H9 (cell line): ENCODE results near the gene INPP4A. TPM values are rescaled to one million over a fixed set of nuclear protein-coding genes. Genes with fewer than 3 reads are reported as not detected.
A peak's percentile ranks its signal among the peaks of the same experiment; 100 is the strongest.

Experiments
- DNase-seq: peaks from one replicate; pipeline ENCODE4 v3.0.0-alpha.2; 2017
- H2AFZ ChIP-seq: one replicate; pipeline ENCODE4 v1.6.1; 2013; ENCODE audit warnings: mild to moderate bottlenecking, low read length, control low read depth, moderate library complexity
- H2AK5ac ChIP-seq: 2 replicates; pipeline ENCODE4 v1.6.1; 2013; ENCODE audit warnings: low read length, control low read depth, mixed read lengths; ENCODE audit not compliant: insufficient read length
- H2BK120ac ChIP-seq: one replicate; pipeline ENCODE4 v1.6.1; 2013; ENCODE audit warnings: low read depth, mild to moderate bottlenecking, low read length, control low read depth, inconsistent platforms; ENCODE audit not compliant: poor library complexity, severe bottlenecking
- H2BK12ac ChIP-seq: 2 replicates; pipeline ENCODE4 v1.6.1; 2013; ENCODE audit warnings: low read length, control low read depth, mixed read lengths, low read depth; ENCODE audit not compliant: insufficient read length
- H2BK15ac ChIP-seq: 2 replicates; pipeline ENCODE4 v1.6.1; 2013; ENCODE audit warnings: low read depth, low read length, control low read depth
- H2BK20ac ChIP-seq: one replicate; pipeline ENCODE4 v1.6.1; 2013; ENCODE audit warnings: low read depth, mild to moderate bottlenecking, low read length, control low read depth, inconsistent platforms; ENCODE audit not compliant: poor library complexity, severe bottlenecking
- H2BK5ac ChIP-seq: 2 replicates; pipeline ENCODE4 v1.6.1; 2013; ENCODE audit warnings: low read length, control low read depth, mixed read lengths; ENCODE audit not compliant: insufficient read length
- H3K14ac ChIP-seq: 2 replicates; pipeline ENCODE4 v1.6.1; 2013; ENCODE audit warnings: low read length, control low read depth; ENCODE audit not compliant: insufficient read depth
- H3K18ac ChIP-seq: 2 replicates; pipeline ENCODE4 v1.6.1; 2013; ENCODE audit warnings: low read depth, mild to moderate bottlenecking, mixed read lengths, low read length, control low read depth; ENCODE audit not compliant: insufficient read length
- H3K23ac ChIP-seq: 2 replicates; pipeline ENCODE4 v1.6.1; 2013; ENCODE audit warnings: low read length, control low read depth, mixed read lengths, low read depth; ENCODE audit not compliant: insufficient read length
- H3K23me2 ChIP-seq: 2 replicates; pipeline ENCODE4 v1.6.1; 2013; ENCODE audit warnings: low read depth, mild to moderate bottlenecking, mixed read lengths, low read length, control low read depth; ENCODE audit not compliant: insufficient read length, poor library complexity, severe bottlenecking
- H3K27ac ChIP-seq: 2 replicates; pipeline ENCODE4 v1.5.1; 2013; ENCODE audit warnings: low read length, control low read depth, mixed read lengths, low read depth; ENCODE audit not compliant: insufficient read length
- H3K27me3 ChIP-seq: 2 replicates; pipeline ENCODE4 v1.6.1; 2013; ENCODE audit warnings: low read length, control low read depth, inconsistent platforms; ENCODE audit not compliant: insufficient read depth
- H3K4ac ChIP-seq: 2 replicates; pipeline ENCODE4 v1.6.1; 2013; ENCODE audit warnings: low read depth, mild to moderate bottlenecking, control low read depth, inconsistent platforms, low read length, moderate library complexity
- H3K4me1 ChIP-seq: 2 replicates; pipeline ENCODE4 v1.6.1; 2013; ENCODE audit warnings: low read length, control low read depth, inconsistent platforms; ENCODE audit not compliant: insufficient read depth
- H3K4me2 ChIP-seq: 2 replicates; pipeline ENCODE4 v1.6.1; 2013; ENCODE audit warnings: low read length, control low read depth, mixed read lengths; ENCODE audit not compliant: insufficient read length, insufficient read depth
- H3K56ac ChIP-seq: 2 replicates; pipeline ENCODE4 v1.6.1; 2013; ENCODE audit warnings: low read depth, mild to moderate bottlenecking, mixed read lengths, low read length, control low read depth; ENCODE audit not compliant: insufficient read length
- H3K79me1 ChIP-seq: 2 replicates; pipeline ENCODE4 v1.6.1; 2013; ENCODE audit warnings: low read depth, mild to moderate bottlenecking, moderate library complexity, low read length, control low read depth, inconsistent platforms; ENCODE audit not compliant: insufficient read depth, poor library complexity, severe bottlenecking
- H3K79me2 ChIP-seq: 2 replicates; pipeline ENCODE4 v1.6.1; 2013; ENCODE audit warnings: low read length, control low read depth, inconsistent platforms; ENCODE audit not compliant: insufficient read depth
- H3K9ac ChIP-seq: 2 replicates; pipeline ENCODE4 v1.6.1; 2013; ENCODE audit warnings: low read length, control low read depth, mixed read lengths; ENCODE audit not compliant: insufficient read length; ENCODE audit errors: extremely low read depth
- H3K9me3 ChIP-seq: one replicate; pipeline ENCODE4 v1.6.1; 2013; ENCODE audit warnings: low read depth, low read length, inconsistent platforms; ENCODE audit not compliant: control insufficient read depth
- H3T11ph ChIP-seq: one replicate; pipeline ENCODE4 v1.6.1; 2013; ENCODE audit warnings: mild to moderate bottlenecking, low read length, control low read depth, inconsistent platforms
- H4K20me1 ChIP-seq: one replicate; pipeline ENCODE4 v1.6.1; 2013; ENCODE audit not compliant: control insufficient read depth, insufficient read length, insufficient read depth
- H4K5ac ChIP-seq: 2 replicates; pipeline ENCODE4 v1.6.1; 2013; ENCODE audit warnings: low read depth, mild to moderate bottlenecking, mixed read lengths, low read length, control low read depth; ENCODE audit not compliant: insufficient read length
- H4K8ac ChIP-seq: replicated peaks from 2 replicates; pipeline ENCODE4 v1.6.1; 2013; ENCODE audit warnings: low read length, control low read depth, mixed read lengths, low read depth; ENCODE audit not compliant: insufficient read length
- H4K91ac ChIP-seq: 2 replicates; pipeline ENCODE4 v1.6.1; 2013; ENCODE audit warnings: low read depth, mild to moderate bottlenecking, moderate library complexity, mixed read lengths, low read length, control low read depth; ENCODE audit not compliant: insufficient read length
- H3K27ac Mint-ChIP-seq, 3 experiments: 2 replicates in 2 of 3; 3 replicates in 1 of 3; pipeline ENCODE4 v1.8.0; 2020 to 2021; ENCODE audit warnings: mixed read lengths in 3 of 3, mild to moderate bottlenecking in 1 of 3, moderate library complexity in 1 of 3
- H3K27me3 Mint-ChIP-seq: 2 replicates; pipeline ENCODE4 v1.8.0; 2021; ENCODE audit warnings: low read depth, mild to moderate bottlenecking, moderate library complexity, mixed read lengths
- H3K36me3 Mint-ChIP-seq, 3 experiments: 2 replicates in 2 of 3; 3 replicates in 1 of 3; pipeline ENCODE4 v1.8.0; 2020 to 2021; ENCODE audit warnings: low read depth in 3 of 3, mixed read lengths in 3 of 3; ENCODE audit not compliant: insufficient read depth in 1 of 3
- H3K4me1 Mint-ChIP-seq, 2 experiments: 2 replicates each; pipeline ENCODE4 v1.8.0; 2020; ENCODE audit warnings: mixed read lengths in 2 of 2
- H3K4me3 Mint-ChIP-seq, 2 experiments: 2 replicates in 1 of 2; 3 replicates in 1 of 2; pipeline ENCODE4 v1.8.0; 2020 to 2021; ENCODE audit warnings: mild to moderate bottlenecking in 2 of 2, mixed read lengths in 2 of 2, moderate library complexity in 1 of 2
- H3K9me3 Mint-ChIP-seq, 2 experiments: 2 replicates in 1 of 2; 3 replicates in 1 of 2; pipeline ENCODE4 v1.8.0; 2020; ENCODE audit warnings: mild to moderate bottlenecking in 2 of 2, mixed read lengths in 2 of 2, moderate library complexity in 1 of 2
- WGBS: extraction: QIAGEN DNeasy Blood & Tissue Kit; methylation state at CpG from one replicate; pipeline ENCODE4 v1.1.7; 2013; ENCODE audit warnings: missing lambda C conversion rate, low lambda C conversion rate, mixed read lengths; ENCODE audit not compliant: insufficient read length; ENCODE audit errors: extremely low coverage; 5-methylcytosine and 5-hydroxymethylcytosine counted together
- total RNA-seq: library from RNA; stranded (reverse); gene quantifications from 2 replicates; pipeline ENCODE4 v1.2.1, GENCODE V29; 2021
- TF ChIP-seq, protein P1 (sequence below): fragments of 200-600 bp; sonication (generic); conservative IDR thresholded peaks from 3 replicates; pipeline ENCODE4 v1.8.0; 2021; ENCODE audit warnings: antibody characterized with exemption, mild to moderate bottlenecking

The INPP4A gene
- total RNA-seq, 1 experiment from 2014 or later: 55.2 TPM

DNA sequence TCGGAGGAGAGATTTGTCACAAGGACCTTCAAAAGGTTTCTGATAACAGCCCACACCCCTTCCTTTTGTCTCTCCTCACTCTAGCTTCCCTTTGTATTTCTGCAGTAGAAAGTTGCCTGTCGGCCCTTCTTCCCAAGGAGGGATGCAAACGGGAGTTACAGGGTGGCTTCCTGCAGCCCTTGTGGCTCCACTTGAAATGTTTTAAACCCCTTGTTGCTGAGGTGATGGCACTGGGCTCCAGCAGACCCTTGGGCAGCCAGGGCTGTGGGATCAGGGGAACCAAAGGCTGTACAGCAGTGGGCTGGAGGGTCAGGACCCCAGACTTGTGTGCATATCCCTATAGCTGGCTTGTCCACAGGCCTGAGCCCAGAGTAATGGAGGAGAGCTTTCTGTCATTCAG, 101.5 kb downstream of the INPP4A start:
- H3K23ac ChIP-seq: no peak overlapping the region
- H3K79me2 ChIP-seq: no peaks in the 10 kb centered on the region
- H2BK120ac ChIP-seq: no peak overlapping the region
- no peak overlapping the region for H3K27ac ChIP-seq
- H3K9ac ChIP-seq: no peak overlapping the region
- H3K4me2 ChIP-seq: no peak overlapping the region
- no peaks in the 10 kb centered on the region for H3K27me3 ChIP-seq
- no CpG with 5 or more reads among the region's 3 CpGs for WGBS
- no peaks in the 10 kb centered on the region for H3K23me2 ChIP-seq
- no peak overlapping the region for H2AK5ac ChIP-seq
- no peak overlapping the region for H3K56ac ChIP-seq
- H3K4me1 Mint-ChIP-seq: no peaks in the 10 kb centered on the region
- no peak overlapping the region for H2AFZ ChIP-seq
- no peaks in the 10 kb centered on the region for H3K9me3 ChIP-seq
- H3K4me3 Mint-ChIP-seq: no peak overlapping the region
- peaks cover 10 to 67% (median 51%) of the 10 kb centered on the region in 3 experiments; a peak in 6 of 7 replicates for H3K36me3 Mint-ChIP-seq
- H3K27me3 Mint-ChIP-seq: no peaks in the 10 kb centered on the region
- no peak overlapping the region for H4K5ac ChIP-seq
- no peak overlapping the region for H2BK12ac ChIP-seq
- H2BK15ac ChIP-seq: no peak overlapping the region
- H3K18ac ChIP-seq: no peak overlapping the region
- H3T11ph ChIP-seq: no peak overlapping the region
- no peak for DNase-seq
- H4K20me1 ChIP-seq: no peaks in the 10 kb centered on the region
- H2BK20ac ChIP-seq: no peak overlapping the region
- H3K4ac ChIP-seq: no peak overlapping the region
- TF ChIP-seq, protein P1, sequence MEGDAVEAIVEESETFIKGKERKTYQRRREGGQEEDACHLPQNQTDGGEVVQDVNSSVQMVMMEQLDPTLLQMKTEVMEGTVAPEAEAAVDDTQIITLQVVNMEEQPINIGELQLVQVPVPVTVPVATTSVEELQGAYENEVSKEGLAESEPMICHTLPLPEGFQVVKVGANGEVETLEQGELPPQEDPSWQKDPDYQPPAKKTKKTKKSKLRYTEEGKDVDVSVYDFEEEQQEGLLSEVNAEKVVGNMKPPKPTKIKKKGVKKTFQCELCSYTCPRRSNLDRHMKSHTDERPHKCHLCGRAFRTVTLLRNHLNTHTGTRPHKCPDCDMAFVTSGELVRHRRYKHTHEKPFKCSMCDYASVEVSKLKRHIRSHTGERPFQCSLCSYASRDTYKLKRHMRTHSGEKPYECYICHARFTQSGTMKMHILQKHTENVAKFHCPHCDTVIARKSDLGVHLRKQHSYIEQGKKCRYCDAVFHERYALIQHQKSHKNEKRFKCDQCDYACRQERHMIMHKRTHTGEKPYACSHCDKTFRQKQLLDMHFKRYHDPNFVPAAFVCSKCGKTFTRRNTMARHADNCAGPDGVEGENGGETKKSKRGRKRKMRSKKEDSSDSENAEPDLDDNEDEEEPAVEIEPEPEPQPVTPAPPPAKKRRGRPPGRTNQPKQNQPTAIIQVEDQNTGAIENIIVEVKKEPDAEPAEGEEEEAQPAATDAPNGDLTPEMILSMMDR: no peak
- no peak overlapping the region for H2BK5ac ChIP-seq
- no peaks in the 10 kb centered on the region for H3K9me3 Mint-ChIP-seq
- H4K8ac ChIP-seq: no peak overlapping the region
- H4K91ac ChIP-seq: no peak overlapping the region
- H3K14ac ChIP-seq: no peak overlapping the region
- H3K79me1 ChIP-seq: no peaks in the 10 kb centered on the region
- H3K4me1 ChIP-seq: no peaks in the 10 kb centered on the region
- peak overlapping the region in 1 of 3 experiments; percentile 34; a peak in 1 of 7 replicates for H3K27ac Mint-ChIP-seq
